ENCODE measurements around the gene LDHD.
"Not testable (repeated sequence)": the region's sequence is repeated elsewhere in the genome, so short reads cannot be mapped to it uniquely, and the experiment has no call there.

Gene LDHD

DNA sequence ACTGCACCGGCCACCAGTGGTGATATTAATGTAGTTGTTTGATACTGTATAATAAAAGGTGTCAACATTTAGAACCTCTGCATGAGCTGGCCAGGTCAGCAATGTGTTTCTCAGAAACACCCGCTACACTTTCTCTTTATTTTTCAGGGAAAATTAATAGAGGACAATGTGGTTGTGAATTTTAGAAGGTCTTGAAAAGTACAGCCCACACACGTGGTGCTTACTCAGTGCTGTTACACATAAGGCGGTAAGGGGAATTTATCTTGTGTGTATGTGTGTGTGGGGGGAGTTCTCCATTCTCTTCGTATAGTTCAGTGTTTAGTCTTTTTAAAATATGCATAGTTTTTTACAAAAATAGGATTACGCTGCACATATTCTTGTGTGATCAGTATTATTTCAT is 27.4 kb upstream of the LDHD start:
- TF ChIP-seq, protein P1, sequence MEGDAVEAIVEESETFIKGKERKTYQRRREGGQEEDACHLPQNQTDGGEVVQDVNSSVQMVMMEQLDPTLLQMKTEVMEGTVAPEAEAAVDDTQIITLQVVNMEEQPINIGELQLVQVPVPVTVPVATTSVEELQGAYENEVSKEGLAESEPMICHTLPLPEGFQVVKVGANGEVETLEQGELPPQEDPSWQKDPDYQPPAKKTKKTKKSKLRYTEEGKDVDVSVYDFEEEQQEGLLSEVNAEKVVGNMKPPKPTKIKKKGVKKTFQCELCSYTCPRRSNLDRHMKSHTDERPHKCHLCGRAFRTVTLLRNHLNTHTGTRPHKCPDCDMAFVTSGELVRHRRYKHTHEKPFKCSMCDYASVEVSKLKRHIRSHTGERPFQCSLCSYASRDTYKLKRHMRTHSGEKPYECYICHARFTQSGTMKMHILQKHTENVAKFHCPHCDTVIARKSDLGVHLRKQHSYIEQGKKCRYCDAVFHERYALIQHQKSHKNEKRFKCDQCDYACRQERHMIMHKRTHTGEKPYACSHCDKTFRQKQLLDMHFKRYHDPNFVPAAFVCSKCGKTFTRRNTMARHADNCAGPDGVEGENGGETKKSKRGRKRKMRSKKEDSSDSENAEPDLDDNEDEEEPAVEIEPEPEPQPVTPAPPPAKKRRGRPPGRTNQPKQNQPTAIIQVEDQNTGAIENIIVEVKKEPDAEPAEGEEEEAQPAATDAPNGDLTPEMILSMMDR (IDR thresholded peaks at IDR 0.05; ENCODE audit: control insufficient read depth, extremely low read depth, insufficient read depth), result no peak
- no peak overlapping the region for H3K4me3 ChIP-seq (ENCODE audit: low read depth, low read length)
- DNase-seq (ENCODE audit: low read depth), result no peak

DNA sequence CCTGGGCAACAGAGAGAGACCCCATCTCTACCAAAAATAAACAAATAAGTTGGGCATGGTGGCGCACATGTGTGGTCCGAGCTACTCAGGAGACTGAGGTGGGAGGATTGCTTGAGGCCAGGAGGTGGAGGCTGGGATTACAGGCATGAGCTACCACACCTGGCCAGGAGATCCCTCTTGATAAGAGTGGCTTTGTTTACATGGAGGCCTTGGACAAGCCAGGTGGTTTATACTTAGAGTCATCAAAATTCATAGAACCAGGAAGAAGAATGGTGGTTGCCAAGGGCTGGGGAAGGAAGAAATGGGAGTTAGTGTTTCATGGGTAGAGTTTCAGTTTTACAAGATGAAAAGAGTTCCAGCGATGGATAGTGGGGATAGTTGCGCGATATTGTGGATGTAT is 22.9 kb upstream of the LDHD start:
- no peak overlapping the region for H3K4me3 ChIP-seq (ENCODE audit: low read depth, low read length)
- TF ChIP-seq, protein P1 (IDR thresholded peaks at IDR 0.05; ENCODE audit: control insufficient read depth, extremely low read depth, insufficient read depth), result no peak
- DNase-seq (ENCODE audit: low read depth), result no peak

DNA sequence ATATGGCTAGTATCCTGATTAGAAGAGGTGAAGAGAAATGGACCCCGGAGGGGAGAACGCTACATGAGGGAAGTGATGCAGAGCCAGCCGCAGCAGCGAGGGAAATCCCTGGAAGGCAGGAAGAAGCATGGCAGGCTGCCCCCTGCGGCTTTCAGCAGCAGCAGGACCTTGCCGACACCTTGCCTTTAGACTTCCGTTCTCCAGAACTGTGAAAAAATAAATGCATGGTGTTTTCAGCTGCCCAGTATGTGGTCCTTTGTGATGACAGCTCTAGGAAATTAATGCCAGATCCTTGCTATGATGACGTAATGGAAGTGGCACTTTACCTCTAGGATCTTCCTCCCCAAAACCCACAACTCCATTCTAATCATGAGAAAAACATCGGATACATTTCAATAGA is 22.1 kb upstream of the LDHD start:
- DNase-seq (ENCODE audit: low read depth), result no peak
- TF ChIP-seq, protein P1 (IDR thresholded peaks at IDR 0.05; ENCODE audit: control insufficient read depth, extremely low read depth, insufficient read depth), result no peak
- H3K4me3 ChIP-seq (ENCODE audit: low read depth, low read length), result no peak overlapping the region

DNA sequence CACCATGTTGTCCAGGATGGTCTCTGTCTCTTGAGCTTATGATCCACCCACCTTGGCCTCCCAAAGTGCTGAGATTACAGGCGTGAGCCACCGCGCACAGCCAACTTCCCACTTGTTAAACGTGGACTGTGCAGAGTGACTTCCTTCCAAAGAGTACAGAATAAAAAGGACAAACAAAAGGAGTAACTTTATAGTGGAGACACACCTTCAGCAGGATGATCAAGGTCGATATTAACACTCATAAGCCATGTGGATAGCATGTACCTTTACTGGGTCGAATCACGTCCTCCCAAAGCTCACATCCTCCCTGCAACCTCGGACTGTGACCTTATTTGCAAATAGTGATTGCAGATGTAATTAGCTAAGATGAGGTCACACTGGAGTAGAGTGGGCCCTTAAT is 21.7 kb upstream of the LDHD start:
- TF ChIP-seq, protein P1 (IDR thresholded peaks at IDR 0.05; ENCODE audit: control insufficient read depth, extremely low read depth, insufficient read depth), result no peak
- no peak for DNase-seq (ENCODE audit: low read depth)

DNA sequence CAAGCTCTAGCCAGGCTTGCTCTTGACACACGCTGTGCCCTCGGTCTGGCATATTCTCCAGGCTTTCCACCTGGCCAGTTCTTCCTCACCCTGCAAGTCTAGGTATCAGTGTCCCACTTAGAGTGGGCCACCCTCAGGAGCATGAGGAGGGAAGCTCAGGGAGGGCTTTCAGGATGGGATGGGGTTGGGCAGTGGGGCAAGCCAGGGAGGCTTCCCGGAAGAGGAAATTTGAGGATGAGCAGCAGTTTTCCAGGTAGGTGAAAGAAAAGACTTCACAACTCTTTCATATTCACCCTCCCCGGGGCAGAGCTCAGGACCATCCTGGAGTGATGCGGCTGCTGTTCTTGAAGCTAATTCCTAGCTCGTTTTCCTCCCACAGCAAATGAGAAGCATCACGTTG is 14.5 kb upstream of the LDHD start:
- no peak overlapping the region for H3K4me3 ChIP-seq (ENCODE audit: low read depth, low read length)
- TF ChIP-seq, protein P1 (IDR thresholded peaks at IDR 0.05; ENCODE audit: control insufficient read depth, extremely low read depth, insufficient read depth), result no peak
- DNase-seq (ENCODE audit: low read depth), result no peak

More for the DNA sequence above, 21.7 kb upstream of the LDHD start:
- H3K4me3 ChIP-seq (ENCODE audit: low read depth, low read length), result no peak overlapping the region

DNA sequence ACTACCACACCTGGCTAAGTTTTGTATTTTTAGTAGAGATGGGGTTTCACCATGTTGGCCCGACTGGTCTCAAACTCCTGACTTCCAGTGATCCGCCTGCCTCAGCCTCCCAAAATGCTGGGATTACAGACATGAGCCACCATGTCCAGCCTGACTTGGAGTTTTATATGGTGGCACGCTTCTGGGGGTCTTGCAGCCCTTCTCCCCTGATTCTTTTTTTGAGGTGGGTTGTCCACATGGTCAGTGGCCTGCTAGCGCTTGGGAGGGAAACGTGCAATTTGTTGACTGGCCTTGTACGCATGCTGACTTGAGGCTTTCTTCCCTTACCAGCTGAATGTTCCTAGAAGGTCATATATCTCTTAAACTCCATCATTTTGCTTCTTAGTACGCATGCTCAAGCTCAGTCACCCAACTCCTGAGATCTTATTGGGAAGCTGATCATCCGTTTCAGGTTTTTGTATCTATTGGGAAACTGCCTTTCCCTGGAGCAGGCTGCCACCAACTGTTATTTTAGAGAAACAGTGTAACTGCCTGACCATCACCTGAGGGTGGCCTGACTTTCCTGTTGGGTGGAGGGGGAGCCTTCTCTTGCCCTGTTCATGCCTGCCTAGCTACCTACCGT is 13.7 kb upstream of the LDHD start:
- TF ChIP-seq, protein P1 (IDR thresholded peaks at IDR 0.05; ENCODE audit: control insufficient read depth, extremely low read depth, insufficient read depth), result peak; percentile 58
- no peak for DNase-seq (ENCODE audit: low read depth)
- H3K4me3 ChIP-seq (ENCODE audit: low read depth, low read length), result no peak overlapping the region

DNA sequence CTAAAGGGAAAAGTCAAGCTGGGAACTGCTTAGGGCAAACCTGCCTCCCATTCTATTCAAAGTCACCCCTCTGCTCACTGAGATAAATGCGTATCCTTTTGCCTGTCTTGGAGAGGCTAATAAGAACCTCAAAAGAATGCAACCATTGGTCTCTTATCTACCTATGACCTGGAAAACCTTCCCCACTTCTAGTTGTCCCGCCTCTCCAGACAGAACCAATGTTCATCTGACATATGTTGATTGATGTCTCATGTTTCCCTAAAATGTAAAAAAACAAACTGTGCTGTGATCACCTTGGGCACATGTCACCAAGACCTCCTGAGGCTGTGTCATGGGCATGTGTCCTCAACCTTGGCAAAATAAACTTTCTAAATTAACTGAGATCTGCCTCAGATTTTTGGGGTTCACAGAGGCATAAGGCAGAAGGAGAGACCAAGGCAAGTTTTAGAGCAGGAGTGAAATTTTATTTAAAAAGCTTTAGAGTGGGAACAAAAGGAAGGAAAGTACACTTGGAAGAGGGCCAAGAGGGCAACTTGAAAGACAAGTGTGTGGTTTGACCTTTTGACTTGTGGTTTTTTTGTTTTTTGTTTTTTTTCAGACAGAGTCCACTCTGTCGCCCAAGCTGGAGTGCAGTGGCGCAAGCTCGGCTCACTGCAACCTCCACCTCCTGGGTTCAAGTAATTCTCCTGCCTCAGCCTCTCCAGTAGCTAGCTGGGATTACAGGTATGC is 13.0 kb upstream of the LDHD start:
- not testable (repeated sequence) for DNase-seq (ENCODE audit: low read depth); H3K4me3 ChIP-seq (ENCODE audit: low read depth, low read length)

Measured in LNCaP clone FGC (cell line).